ENCODE results near the gene TBC1D16.

Gene TBC1D16

DNA sequence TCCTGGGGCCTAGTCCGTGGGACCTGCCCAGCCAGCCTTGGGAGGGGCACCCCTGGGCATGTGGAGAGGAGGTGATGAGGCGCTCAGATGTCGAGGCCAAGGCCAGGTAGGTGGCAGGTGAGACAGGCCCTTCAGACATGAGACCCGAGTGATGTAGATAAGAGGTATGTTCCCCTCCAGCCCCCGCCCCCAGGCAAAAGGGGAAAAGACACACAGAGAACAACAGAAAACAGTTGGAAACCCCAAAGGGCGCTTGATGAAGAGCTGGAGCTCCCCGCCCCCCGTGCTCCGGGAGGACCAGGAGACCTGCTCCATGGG, 101.1 kb downstream of the TBC1D16 start:
- H3K9ac ChIP-seq (ENCODE audit: low read length): no peak overlapping the region
- H3K4me1 ChIP-seq (ENCODE audit: control insufficient read depth, insufficient read depth, low read length): no peaks in the 10 kb centered on the region
- H3K27ac ChIP-seq (ENCODE audit: low read depth, low read length): no peak overlapping the region
- H3K27me3 ChIP-seq (ENCODE audit: control insufficient read depth, insufficient read depth, low read length): peaks cover 8% of the 10 kb centered on the region
- no peaks in the 10 kb centered on the region for H3K36me3 ChIP-seq (ENCODE audit: control insufficient read depth, insufficient read depth, low read length)
- H3K4me3 ChIP-seq (ENCODE audit: low read length): no peak overlapping the region

DNA sequence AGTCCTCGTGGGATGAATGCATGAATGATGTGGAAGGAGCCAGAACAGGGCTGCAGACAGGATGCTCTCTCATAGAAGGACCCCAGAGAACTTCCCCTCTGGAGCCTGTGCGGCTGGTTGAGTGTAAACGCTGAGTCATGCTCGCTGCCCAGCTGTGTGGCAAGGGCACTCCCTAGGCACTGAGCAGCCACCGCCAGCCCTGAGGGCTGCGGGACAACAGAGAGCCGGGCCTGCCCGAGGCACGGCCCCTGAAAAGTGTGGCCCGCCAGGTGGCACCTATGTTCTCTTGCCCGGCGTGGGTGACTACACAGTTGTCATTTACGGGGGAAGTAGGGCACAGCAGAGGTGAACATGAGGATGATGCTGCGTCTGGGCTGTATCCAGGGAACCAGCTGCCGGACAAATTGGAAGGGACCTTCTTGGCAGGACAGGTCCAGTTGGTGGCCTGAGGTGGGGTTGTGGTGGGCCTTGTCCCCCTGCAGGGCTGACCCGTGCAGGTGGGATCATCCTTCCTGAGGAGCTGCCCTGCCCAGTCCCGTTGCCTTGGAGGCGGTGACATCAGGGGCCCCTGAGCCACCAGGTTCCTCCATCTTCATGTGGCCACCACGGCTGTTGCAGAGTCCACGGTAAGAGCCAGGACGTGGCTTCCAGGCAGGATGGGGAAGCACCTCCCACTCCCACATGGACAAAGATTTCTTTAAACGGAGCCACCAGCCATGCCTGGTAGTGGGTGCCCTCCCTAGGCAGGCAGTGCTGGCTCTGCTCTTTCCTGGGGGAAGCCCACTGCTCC, 101.6 kb downstream of the TBC1D16 start:
- Histone ChIP-seq H3K36me3 (ENCODE audit: control insufficient read depth, insufficient read depth, low read length) (no peaks in the 10 kb centered on the region), H3K27me3 (ENCODE audit: control insufficient read depth, insufficient read depth, low read length) (peaks cover 10% of the 10 kb centered on the region), H3K9ac (ENCODE audit: low read length) (no peak overlapping the region), H3K4me1 (ENCODE audit: control insufficient read depth, insufficient read depth, low read length) (no peaks in the 10 kb centered on the region), H3K4me3 (ENCODE audit: low read length) (no peak overlapping the region), H3K27ac (ENCODE audit: low read depth, low read length) (no peak overlapping the region)

DNA sequence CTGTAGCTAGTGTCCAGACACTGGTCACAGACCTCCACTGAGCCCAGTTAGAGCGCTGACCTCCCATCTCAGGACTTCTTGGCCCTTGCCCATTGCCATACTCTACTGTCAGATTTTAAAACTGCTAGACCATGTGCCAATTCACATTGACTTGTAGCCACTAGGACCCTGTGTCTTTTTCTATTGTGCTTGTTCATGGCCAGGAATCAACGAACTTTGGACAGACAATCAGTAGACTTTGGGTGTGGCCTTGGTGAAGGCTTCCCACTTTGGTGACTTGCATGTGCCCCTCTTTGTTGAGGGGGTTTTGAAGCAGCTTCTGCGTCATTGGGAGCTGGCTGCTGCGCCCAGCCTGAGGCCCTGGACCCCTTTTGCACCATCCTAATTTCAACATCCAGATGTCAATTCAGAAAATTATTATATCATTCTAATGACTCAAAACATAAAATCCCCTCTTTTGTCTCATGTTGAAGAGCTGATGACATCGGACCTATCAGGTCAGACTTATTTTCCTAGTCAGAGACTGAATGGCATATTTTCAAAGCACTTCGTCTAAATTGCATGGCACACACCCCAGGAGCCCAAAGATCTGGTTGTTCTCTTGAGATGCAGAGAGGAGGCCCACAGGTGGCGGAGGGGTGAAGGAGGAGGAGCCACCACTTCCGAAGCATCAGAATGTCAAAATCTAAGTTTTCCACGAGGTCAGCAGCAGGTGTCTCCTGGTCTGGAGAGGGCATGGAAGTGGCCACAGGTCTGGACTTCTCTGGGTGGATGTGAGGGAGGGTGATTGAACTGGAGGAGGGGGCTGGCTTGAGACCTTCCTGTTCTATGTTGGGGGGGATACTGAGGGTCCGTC, 103.0 kb downstream of the TBC1D16 start:
- no peak overlapping the region for H3K4me3 ChIP-seq (ENCODE audit: low read length)
- H3K9ac ChIP-seq (ENCODE audit: low read length): no peak overlapping the region
- no peaks in the 10 kb centered on the region for H3K4me1 ChIP-seq (ENCODE audit: control insufficient read depth, insufficient read depth, low read length)
- no peak overlapping the region for H3K27ac ChIP-seq (ENCODE audit: low read depth, low read length)
- H3K27me3 ChIP-seq (ENCODE audit: control insufficient read depth, insufficient read depth, low read length): peaks cover 16% of the 10 kb centered on the region
- no peaks in the 10 kb centered on the region for H3K36me3 ChIP-seq (ENCODE audit: control insufficient read depth, insufficient read depth, low read length)

DNA sequence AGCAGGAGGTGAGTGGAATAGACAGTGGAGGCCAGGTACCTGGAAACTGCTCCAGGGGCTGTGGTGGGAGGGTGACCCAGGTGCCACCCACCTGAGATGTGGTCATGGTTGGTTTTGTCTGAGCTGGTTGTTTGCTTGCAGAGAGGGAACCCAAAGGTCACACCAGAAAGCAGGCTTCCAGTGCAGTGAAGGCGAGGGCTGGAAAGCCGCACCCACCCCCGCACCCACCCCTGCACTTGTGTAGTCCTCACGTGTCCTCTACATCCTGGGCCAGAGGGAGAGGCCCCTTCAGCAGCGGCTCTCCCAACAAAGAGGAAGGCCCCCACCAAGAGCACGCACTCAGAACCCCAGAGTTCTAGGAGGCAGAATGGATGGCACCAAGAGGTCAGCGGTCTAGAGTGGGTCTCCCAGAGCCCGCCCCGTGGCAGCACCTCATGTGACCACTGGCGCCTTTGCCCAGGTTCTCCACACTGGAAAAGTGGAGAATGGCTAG, 103.8 kb downstream of the TBC1D16 start:
- H3K27ac ChIP-seq (ENCODE audit: low read depth, low read length): no peak overlapping the region

DNA sequence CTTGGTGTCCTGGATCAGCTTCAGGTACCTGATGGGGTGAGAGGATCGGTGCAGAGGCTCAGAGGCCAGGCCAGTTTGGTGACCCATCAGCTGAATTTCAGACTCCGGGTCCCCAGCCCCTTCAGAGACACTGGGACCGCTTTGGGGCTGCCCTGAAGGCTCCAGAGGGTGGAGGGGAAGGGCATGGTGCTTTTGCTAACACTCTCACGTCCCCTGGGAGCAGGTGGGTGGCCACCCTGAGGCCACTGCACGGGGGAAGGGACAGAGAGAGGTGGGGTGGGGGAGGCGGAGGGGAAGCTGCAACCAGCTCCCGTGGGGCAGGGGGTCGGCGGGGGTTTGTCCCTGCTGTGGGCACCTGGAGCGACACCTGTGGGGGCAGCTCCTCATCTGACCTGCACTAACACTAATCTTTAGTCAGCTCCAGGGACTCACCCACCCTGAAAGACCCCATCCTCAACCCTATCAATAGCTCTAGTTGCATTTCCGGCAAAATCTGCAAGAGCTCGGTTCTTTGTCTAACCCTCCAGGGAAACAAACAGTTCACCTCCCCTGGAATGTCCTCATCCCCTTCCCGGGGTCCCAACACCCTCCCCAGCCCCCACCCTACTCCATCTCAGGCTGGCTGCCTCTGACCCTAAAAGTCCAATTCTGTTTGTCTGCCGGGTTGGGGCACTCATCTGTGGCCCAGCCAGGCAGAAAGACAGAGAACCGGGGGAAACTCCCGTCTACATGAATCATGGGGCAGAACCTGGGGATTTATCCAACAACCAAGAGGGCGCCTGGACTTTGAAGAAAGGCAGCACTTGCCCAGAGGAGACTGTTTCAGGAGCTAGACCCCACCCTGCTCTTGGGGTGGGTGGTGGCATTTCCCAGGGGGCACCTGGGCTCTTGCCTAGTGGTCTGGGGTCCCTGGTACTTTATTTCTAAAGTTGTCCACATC, 104.5 kb downstream of the TBC1D16 start:
- H3K4me3 ChIP-seq (ENCODE audit: low read length): no peak overlapping the region
- no peaks in the 10 kb centered on the region for H3K4me1 ChIP-seq (ENCODE audit: control insufficient read depth, insufficient read depth, low read length)
- no peaks in the 10 kb centered on the region for H3K36me3 ChIP-seq (ENCODE audit: control insufficient read depth, insufficient read depth, low read length)
- H3K27me3 ChIP-seq (ENCODE audit: control insufficient read depth, insufficient read depth, low read length): peaks cover 16% of the 10 kb centered on the region
- no peak overlapping the region for H3K27ac ChIP-seq (ENCODE audit: low read depth, low read length)
- H3K9ac ChIP-seq (ENCODE audit: low read length): no peak overlapping the region

More for the DNA sequence above, 103.8 kb downstream of the TBC1D16 start:
- peaks cover 16% of the 10 kb centered on the region for H3K27me3 ChIP-seq (ENCODE audit: control insufficient read depth, insufficient read depth, low read length)
- no peak overlapping the region for H3K4me3 ChIP-seq (ENCODE audit: low read length)
- no peak overlapping the region for H3K9ac ChIP-seq (ENCODE audit: low read length)
- H3K4me1 ChIP-seq (ENCODE audit: control insufficient read depth, insufficient read depth, low read length): no peaks in the 10 kb centered on the region
- H3K36me3 ChIP-seq (ENCODE audit: control insufficient read depth, insufficient read depth, low read length): no peaks in the 10 kb centered on the region

DNA sequence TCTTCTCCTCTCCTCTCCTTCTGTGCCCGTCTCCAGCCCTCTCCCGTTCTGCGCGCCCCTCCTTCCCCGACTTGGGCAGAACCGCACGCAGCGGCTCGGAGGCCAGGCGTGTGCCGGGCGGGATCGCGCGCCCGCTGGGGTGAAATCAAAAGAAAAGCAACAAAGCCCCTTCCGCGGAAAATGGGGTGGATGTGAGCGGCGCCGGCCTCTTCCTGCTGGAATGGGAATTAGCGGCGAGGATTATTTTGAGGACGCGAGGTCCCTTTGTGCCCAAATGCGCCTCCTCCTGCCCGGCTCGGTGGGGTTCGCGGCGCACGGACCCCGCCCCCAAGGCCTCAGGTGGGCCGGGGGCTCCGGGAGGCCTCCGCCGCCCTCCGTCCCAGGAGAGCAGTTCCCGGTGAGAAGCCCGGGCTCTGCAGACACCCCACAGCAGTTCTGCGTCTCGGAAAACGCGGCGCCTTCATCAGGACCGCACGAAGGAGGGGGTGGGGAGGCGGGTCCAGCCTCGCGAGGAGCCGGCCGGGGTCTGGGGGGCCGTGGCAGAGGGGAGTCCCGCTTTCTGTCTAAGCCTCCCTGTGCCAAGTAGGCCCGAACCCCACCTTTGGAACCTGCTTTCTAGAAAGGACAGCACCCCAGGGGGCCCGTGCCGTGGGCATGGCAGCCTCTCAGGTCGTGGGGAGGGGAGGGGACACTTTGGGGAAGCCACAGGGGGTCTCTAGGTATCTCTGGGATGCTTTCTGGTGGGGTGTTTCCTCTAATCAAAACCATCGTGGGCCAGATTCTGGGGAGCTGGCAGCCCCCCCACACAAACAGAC, 105.4 kb downstream of the TBC1D16 start:
- Histone ChIP-seq H3K27me3 (ENCODE audit: control insufficient read depth, insufficient read depth, low read length) (peaks cover 16% of the 10 kb centered on the region), H3K4me3 (ENCODE audit: low read length) (no peak overlapping the region), H3K9ac (ENCODE audit: low read length) (no peak overlapping the region), H3K27ac (ENCODE audit: low read depth, low read length) (no peak overlapping the region), H3K36me3 (ENCODE audit: control insufficient read depth, insufficient read depth, low read length) (no peaks in the 10 kb centered on the region), H3K4me1 (ENCODE audit: control insufficient read depth, insufficient read depth, low read length) (no peaks in the 10 kb centered on the region)

DNA sequence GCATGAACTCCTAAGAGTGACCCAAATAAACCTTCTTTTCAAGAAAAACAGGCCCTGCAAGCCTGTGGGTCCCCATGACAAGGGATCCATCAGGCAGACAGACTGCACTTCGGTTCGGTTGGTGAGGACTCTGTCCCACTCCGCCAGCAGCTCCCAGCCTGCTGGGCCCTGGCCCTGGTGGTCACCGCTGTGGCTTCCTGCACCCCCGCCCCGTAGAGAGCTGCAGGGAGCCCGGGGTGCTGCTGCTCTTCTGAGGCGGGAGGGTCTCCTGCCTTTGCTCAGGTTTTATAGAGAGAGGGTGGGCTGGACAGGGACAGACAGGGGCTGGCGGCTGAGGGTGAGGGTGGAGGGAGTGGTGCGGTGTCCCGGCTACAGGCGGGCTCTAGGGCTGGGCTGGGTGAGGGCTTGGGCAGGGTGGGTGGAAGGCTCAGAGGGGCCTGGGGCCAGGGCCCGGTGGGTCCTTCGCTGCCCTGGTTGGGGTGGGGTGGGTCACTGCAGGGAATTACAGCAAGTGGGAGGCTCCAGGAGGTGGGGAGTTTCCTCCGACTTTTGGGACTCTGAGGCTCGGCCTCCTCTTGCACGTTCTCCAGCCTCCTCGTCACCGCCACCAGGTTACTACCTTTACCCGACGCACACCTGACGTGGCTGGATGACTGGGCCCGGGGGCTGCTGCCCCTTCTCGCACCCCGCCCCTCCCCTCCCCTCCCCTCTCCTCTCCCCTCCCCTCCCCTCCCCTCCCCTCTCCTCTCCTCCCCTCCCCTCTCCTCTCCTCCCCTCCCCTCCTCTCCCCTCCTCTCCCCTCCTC, 106.2 kb downstream of the TBC1D16 start:
- H3K9ac ChIP-seq (ENCODE audit: low read length): no peak overlapping the region
- no peaks in the 10 kb centered on the region for H3K36me3 ChIP-seq (ENCODE audit: control insufficient read depth, insufficient read depth, low read length)
- H3K4me1 ChIP-seq (ENCODE audit: control insufficient read depth, insufficient read depth, low read length): no peaks in the 10 kb centered on the region
- no peak overlapping the region for H3K27ac ChIP-seq (ENCODE audit: low read depth, low read length)
- no peak overlapping the region for H3K4me3 ChIP-seq (ENCODE audit: low read length)
- peaks cover 16% of the 10 kb centered on the region for H3K27me3 ChIP-seq (ENCODE audit: control insufficient read depth, insufficient read depth, low read length)

DNA sequence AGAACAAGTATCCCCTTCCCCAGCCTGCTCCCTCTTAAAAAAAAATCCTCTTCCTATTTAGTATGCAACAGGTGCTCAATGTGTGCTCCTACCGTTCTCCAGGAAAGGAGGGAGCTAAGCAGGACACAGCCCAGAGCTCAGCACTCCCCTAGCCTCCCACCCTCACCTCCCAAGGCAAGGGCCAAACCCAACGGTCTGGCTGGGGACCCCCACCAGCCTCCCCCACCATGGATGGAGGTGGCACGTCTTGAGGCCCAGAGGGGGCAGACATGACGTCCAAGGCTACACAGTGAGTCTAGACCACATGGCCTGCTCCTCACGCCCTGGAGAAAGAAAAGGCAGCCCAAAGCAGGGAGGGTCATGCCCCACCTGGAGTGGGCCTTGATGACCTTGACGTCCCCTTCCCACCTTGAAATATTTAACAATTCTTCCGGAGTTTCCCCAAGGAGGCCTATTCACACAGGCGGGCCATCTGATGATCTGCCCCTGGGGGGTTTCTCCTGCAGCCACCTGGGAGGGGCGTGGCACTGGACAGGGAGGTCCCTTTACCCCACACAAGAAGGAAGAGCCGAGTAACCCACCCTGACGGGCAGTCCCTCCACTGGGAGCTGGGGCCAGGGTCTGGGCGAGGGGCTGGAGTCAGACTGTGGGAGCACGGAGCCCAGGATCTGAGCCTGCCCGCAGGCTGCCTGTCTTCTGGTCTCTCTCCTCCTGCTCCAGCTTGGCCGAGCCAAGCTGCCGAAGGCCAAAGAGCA, 107.0 kb downstream of the TBC1D16 start:
- H3K9ac ChIP-seq (ENCODE audit: low read length): no peak overlapping the region
- no peak overlapping the region for H3K4me3 ChIP-seq (ENCODE audit: low read length)
- H3K27ac ChIP-seq (ENCODE audit: low read depth, low read length): no peak overlapping the region
- H3K36me3 ChIP-seq (ENCODE audit: control insufficient read depth, insufficient read depth, low read length): no peaks in the 10 kb centered on the region
- H3K27me3 ChIP-seq (ENCODE audit: control insufficient read depth, insufficient read depth, low read length): peaks cover 16% of the 10 kb centered on the region
- no peaks in the 10 kb centered on the region for H3K4me1 ChIP-seq (ENCODE audit: control insufficient read depth, insufficient read depth, low read length)

DNA sequence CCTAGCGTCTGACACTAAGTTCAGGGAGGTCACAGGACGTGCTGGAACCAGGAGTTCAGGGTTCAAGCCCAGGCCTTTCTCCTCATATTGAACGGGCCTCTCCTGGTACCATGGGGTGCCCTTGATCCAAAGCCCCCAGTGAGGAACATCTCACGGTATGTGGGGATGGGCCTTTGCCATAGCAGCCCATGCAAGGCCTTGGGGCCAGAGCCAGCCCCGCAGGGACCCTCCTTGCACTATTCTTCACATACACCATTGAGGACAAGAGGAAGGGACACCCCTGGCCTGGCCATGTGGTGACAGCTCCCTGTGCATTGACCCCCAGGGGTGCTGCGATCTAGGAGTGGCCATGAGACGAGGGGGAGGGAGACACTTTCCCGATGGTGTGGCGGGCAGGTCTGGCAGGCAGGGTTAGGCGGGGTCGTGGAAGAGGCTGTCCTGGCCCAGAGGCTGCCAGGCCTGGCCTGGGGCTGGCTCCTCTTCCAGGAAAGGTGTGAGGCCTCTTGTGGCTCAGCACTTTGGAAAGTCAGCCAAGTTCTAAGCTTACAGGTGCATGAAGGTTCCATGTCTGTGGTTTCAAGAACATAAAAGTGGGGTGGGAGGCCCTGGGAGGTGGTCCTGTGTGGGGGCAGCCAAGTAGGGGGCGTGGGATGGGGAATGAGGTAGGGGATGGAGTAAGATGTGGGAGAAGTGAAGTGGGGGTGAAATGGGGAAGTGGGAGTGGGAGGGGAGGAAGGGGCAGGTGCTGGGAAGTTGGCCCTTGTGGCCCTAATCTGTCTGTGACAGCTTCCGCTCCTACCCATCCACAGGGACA, 107.8 kb downstream of the TBC1D16 start:
- no peak overlapping the region for H3K27ac ChIP-seq (ENCODE audit: low read depth, low read length)
- H3K27me3 ChIP-seq (ENCODE audit: control insufficient read depth, insufficient read depth, low read length): peaks cover 16% of the 10 kb centered on the region
- no peaks in the 10 kb centered on the region for H3K36me3 ChIP-seq (ENCODE audit: control insufficient read depth, insufficient read depth, low read length)
- H3K4me3 ChIP-seq (ENCODE audit: low read length): no peak overlapping the region
- H3K4me1 ChIP-seq (ENCODE audit: control insufficient read depth, insufficient read depth, low read length): no peaks in the 10 kb centered on the region
- H3K9ac ChIP-seq (ENCODE audit: low read length): no peak overlapping the region

DNA sequence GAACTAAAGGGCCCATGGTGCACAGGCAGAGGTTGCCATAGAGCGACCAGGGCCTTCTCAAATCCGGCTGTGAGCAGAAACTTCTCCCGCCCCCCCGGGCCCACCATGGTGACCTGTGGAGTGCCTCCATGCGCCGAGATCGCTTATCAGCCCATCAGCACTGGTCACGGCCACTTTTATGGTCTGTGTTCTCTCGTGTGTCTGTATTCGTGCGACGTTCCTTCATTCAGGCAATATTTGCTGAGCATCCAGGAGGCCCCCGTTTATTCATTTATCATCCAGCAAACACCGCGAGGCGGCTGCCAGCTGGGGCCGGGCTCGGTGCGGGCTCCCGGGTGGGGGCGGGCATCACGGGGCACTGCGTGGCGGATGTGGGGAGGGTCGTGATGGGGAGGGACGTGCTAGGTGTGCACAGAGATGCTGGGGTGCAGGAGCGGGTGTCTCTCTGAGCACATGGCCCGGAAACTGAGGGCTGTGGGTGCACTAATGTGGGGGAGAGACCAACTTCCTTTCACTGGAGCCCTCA, 108.5 kb downstream of the TBC1D16 start:
- H3K9ac ChIP-seq (ENCODE audit: low read length): no peak overlapping the region
- no peaks in the 10 kb centered on the region for H3K4me1 ChIP-seq (ENCODE audit: control insufficient read depth, insufficient read depth, low read length)
- peaks cover 16% of the 10 kb centered on the region for H3K27me3 ChIP-seq (ENCODE audit: control insufficient read depth, insufficient read depth, low read length)
- no peaks in the 10 kb centered on the region for H3K36me3 ChIP-seq (ENCODE audit: control insufficient read depth, insufficient read depth, low read length)
- H3K4me3 ChIP-seq (ENCODE audit: low read length): no peak overlapping the region
- no peak overlapping the region for H3K27ac ChIP-seq (ENCODE audit: low read depth, low read length)
